ENCODE results near the gene LAMB2.

Gene LAMB2

GRCh38 chr3:49076116-49076515, 56.7 kb downstream of the LAMB2 start:
- DNase-seq (ENCODE audit: low read depth in 2 of 2), result no peak
